Skeletal muscle tissue (tissue), 4 donors: ENCODE measurements around the gene AXIN1. TPM values are rescaled to one million over a fixed set of nuclear protein-coding genes. Genes with fewer than 3 reads are reported as not detected.
A peak's percentile ranks its signal among the peaks of the same experiment; 100 is the strongest.

ENCODE experiments used
- H3K27ac ChIP-seq: one replicate; pipeline ENCODE4 v1.7.0; 2013; ENCODE audit warnings: mild to moderate bottlenecking, low read depth, low read length, inconsistent platforms
- H3K27me3 ChIP-seq, 3 donors: one replicate each; pipeline ENCODE4 v1.7.0; 2013; ENCODE audit warnings: low read length in 3 of 3; ENCODE audit not compliant: control insufficient read depth in 3 of 3, insufficient read depth in 3 of 3
- H3K36me3 ChIP-seq, 3 donors: one replicate each; pipeline ENCODE4 v1.7.0; 2013; ENCODE audit warnings: low read length in 3 of 3; ENCODE audit not compliant: control insufficient read depth in 3 of 3, insufficient read depth in 3 of 3
- H3K4me1 ChIP-seq, 3 donors: one replicate each; pipeline ENCODE4 v1.7.0; 2013; ENCODE audit warnings: low read length in 3 of 3, mild to moderate bottlenecking in 3 of 3; ENCODE audit not compliant: control insufficient read depth in 3 of 3, insufficient read depth in 3 of 3
- H3K4me3 ChIP-seq, 3 donors: one replicate each; pipeline ENCODE4 v1.7.0; 2013; ENCODE audit warnings: low read length in 3 of 3
- H3K9ac ChIP-seq, 3 donors: one replicate each; pipeline ENCODE4 v1.7.0; 2013; ENCODE audit warnings: low read length in 3 of 3, mild to moderate bottlenecking in 3 of 3, moderate library complexity in 2 of 3, low read depth in 1 of 3
- H3K9me3 ChIP-seq, 3 donors: one replicate each; pipeline ENCODE4 v1.7.0; 2013; ENCODE audit warnings: low read length in 3 of 3; ENCODE audit not compliant: control insufficient read depth in 3 of 3
- total RNA-seq: library from RNA; depleted of rRNA; stranded (reverse); fragments of >200 nt; gene quantifications from one replicate; pipeline ENCODE4 v1.2.3, GENCODE V29; 2014
- donor health status: Osteomylitis.

Gene AXIN1
- total RNA-seq, result 8.9 TPM

- Histone ChIP-seq H3K36me3 (peaks cover 0 to 5% (median 4%) of the 10 kb centered on the region in 3 donors), H3K27me3 (peaks cover 0 to 2% (median 0%) of the 10 kb centered on the region in 3 donors), H3K4me1 (peaks cover 5 to 9% (median 9%) of the 10 kb centered on the region in 3 donors), H3K9me3 (no peaks in the 10 kb centered on the region), H3K9ac (peak within 1 kb of the TSS; percentile 65 to 77 (median 73)), H3K27ac (peak within 1 kb of the TSS; percentile 19), H3K4me3 (peak within 1 kb of the TSS; percentile 70 to 73 (median 70))
Measured at GRCh38 chr16:352547-353403, at the start of gene AXIN1. TSS of gene AXIN1 (minus strand) at chr16:352723. CDS start at chr16:347025, 5,698 bp downstream.

GRCh38 chr16:401468-402348 lies 49.2 kb upstream of the AXIN1 start, which contains the start of gene DECR2:
TSS of gene DECR2 (plus strand) at chr16:401885. CDS start at chr16:401964, 79 bp downstream.
- peak within 1 kb of the TSS; percentile 84 for H3K27ac ChIP-seq
- peak within 1 kb of the TSS; percentile 78 to 88 (median 87) for H3K4me3 ChIP-seq
- H3K27me3 ChIP-seq, result no peaks in the 10 kb centered on the region
- no peaks in the 10 kb centered on the region for H3K9me3 ChIP-seq
- peak within 1 kb of the TSS; percentile 85 to 91 (median 86) for H3K9ac ChIP-seq
- peaks cover 16 to 29% (median 20%) of the 10 kb centered on the region in 3 donors for H3K4me1 ChIP-seq
- H3K36me3 ChIP-seq, result peaks cover 9 to 11% (median 9%) of the 10 kb centered on the region in 3 donors

GRCh38 chr16:400061-400591 lies 47.6 kb upstream of the AXIN1 start:
- H3K27ac ChIP-seq, result no peak overlapping the region
- peaks cover 16 to 33% (median 20%) of the 10 kb centered on the region in 3 donors for H3K4me1 ChIP-seq
- H3K36me3 ChIP-seq, result peaks cover 9 to 11% (median 9%) of the 10 kb centered on the region in 3 donors
- H3K9ac ChIP-seq, result peak overlapping the region in 1 of 3 donors; percentile 3
- no peaks in the 10 kb centered on the region for H3K27me3 ChIP-seq
- H3K4me3 ChIP-seq, result peak overlapping the region in 2 of 3 donors; percentile 35 to 56
- no peaks in the 10 kb centered on the region for H3K9me3 ChIP-seq

- H3K27ac ChIP-seq, result no peak overlapping the region
- H3K9me3 ChIP-seq, result no peaks in the 10 kb centered on the region
- H3K4me1 ChIP-seq, result peaks cover 16 to 33% (median 20%) of the 10 kb centered on the region in 3 donors
- H3K27me3 ChIP-seq, result no peaks in the 10 kb centered on the region
- peak overlapping the region in 1 of 3 donors; percentile 3 for H3K9ac ChIP-seq
- peaks cover 9 to 11% (median 9%) of the 10 kb centered on the region in 3 donors for H3K36me3 ChIP-seq
- no peak overlapping the region for H3K4me3 ChIP-seq
Measured at GRCh38 chr16:399340-400019, 47.0 kb upstream of the AXIN1 start.

- Histone ChIP-seq H3K9me3 (no peaks in the 10 kb centered on the region), H3K4me3 (peak overlapping the region in 1 of 3 donors; percentile 58), H3K36me3 (peaks cover 9 to 11% (median 9%) of the 10 kb centered on the region in 3 donors), H3K27me3 (no peaks in the 10 kb centered on the region), H3K4me1 (peaks cover 16 to 33% (median 20%) of the 10 kb centered on the region in 3 donors), H3K27ac (peak overlapping the region; percentile 60), H3K9ac (peak overlapping the region in 2 of 3 donors; percentile 66 to 78)
Measured at GRCh38 chr16:398561-399339, 46.2 kb upstream of the AXIN1 start.

GRCh38 chr16:397736-398332 lies 45.3 kb upstream of the AXIN1 start:
- Histone ChIP-seq H3K4me1 (peaks cover 16 to 33% (median 20%) of the 10 kb centered on the region in 3 donors), H3K27ac (peak overlapping the region; percentile 60), H3K9me3 (no peaks in the 10 kb centered on the region), H3K27me3 (no peaks in the 10 kb centered on the region), H3K9ac (peak overlapping the region; percentile 57 to 78 (median 66)), H3K4me3 (peak overlapping the region; percentile 41 to 58 (median 51)), H3K36me3 (peaks cover 9 to 11% (median 9%) of the 10 kb centered on the region in 3 donors)

- H3K9me3 ChIP-seq, result no peaks in the 10 kb centered on the region
- H3K36me3 ChIP-seq, result peaks cover 9 to 11% (median 9%) of the 10 kb centered on the region in 3 donors
- H3K27me3 ChIP-seq, result no peaks in the 10 kb centered on the region
- H3K4me1 ChIP-seq, result peaks cover 16 to 33% (median 20%) of the 10 kb centered on the region in 3 donors
- peak within 1 kb of the TSS; percentile 57 to 79 (median 66) for H3K9ac ChIP-seq
- H3K27ac ChIP-seq, result peak within 1 kb of the TSS; percentile 60
- peak within 1 kb of the TSS; percentile 66 to 69 (median 66) for H3K4me3 ChIP-seq
Measured at GRCh38 chr16:397135-397661, 44.7 kb upstream of the AXIN1 start, which contains the start of gene NME4. TSS of gene NME4 (plus strand) at chr16:397199. CDS start at chr16:397223, 24 bp downstream.

GRCh38 chr16:396605-397004 lies 44.1 kb upstream of the AXIN1 start:
- peaks cover 0 to 3% (median 0%) of the 10 kb centered on the region in 3 donors for H3K9me3 ChIP-seq
- H3K9ac ChIP-seq, result peak overlapping the region in 2 of 3 donors; percentile 20 to 33
- H3K4me3 ChIP-seq, result peak overlapping the region; percentile 66 to 69 (median 66)
- H3K27me3 ChIP-seq, result no peaks in the 10 kb centered on the region
- H3K27ac ChIP-seq, result no peak overlapping the region
- H3K4me1 ChIP-seq, result peaks cover 16 to 33% (median 22%) of the 10 kb centered on the region in 3 donors
- H3K36me3 ChIP-seq, result peaks cover 9 to 11% (median 11%) of the 10 kb centered on the region in 3 donors
